OCI-LY7 (cell line): ENCODE measurements around the gene CAPRIN2. TPM values are rescaled to one million over a fixed set of nuclear protein-coding genes. Genes with fewer than 3 reads are reported as not detected.

Experiments
- BruUV-seq: library from RNA; stranded (reverse); fragments of 400-500 nt; replicated peaks from 2 replicates; lab custom pipeline; 2021; lab: Mats Ljungman, UMichigan
- CTCF ChIA-PET: fragments of 300-600 bp; sonication (Branson Sonifier 250); formaldehyde crosslinking; loops from one replicate; lab custom pipeline; 2022; ENCODE audit warnings: antibody characterized with exemption; ENCODE audit not compliant: unreplicated experiment; lab: Charles Lee
- POLR2A ChIA-PET: fragments of 300-600 bp; sonication (Branson Sonifier 250); formaldehyde crosslinking; loops from one replicate; lab custom pipeline; 2022; ENCODE audit warnings: antibody characterized with exemption; lab: Charles Lee
- DNase-seq: peaks from one replicate; pipeline ENCODE4 v3.0.0-alpha.2; 2015; ENCODE audit warnings: low spot score
- H2AFZ ChIP-seq: fragments of 200-600 bp; sonication (generic), shearing (Covaris generic); 2 replicates; pipeline ENCODE4 v1.6.1; 2014; ENCODE audit warnings: mild to moderate bottlenecking, antibody characterized with exemption, low read length, moderate library complexity
- H3K27ac ChIP-seq: fragments of 200-600 bp; sonication (generic); 2 replicates; pipeline ENCODE4 v1.5.1; 2014; ENCODE audit warnings: mixed run types, low read depth, mild to moderate bottlenecking, moderate library complexity, low read length, inconsistent platforms; ENCODE audit not compliant: poor library complexity, severe bottlenecking
- H3K36me3 ChIP-seq: fragments of 200-600 bp; sonication (generic); 2 replicates; pipeline ENCODE4 v1.6.1; 2014; ENCODE audit warnings: mild to moderate bottlenecking, antibody characterized with exemption, low read length, moderate library complexity, mixed read lengths; ENCODE audit not compliant: insufficient read depth
- H3K4me1 ChIP-seq: fragments of 200-600 bp; sonication (generic); 2 replicates; pipeline ENCODE4 v1.5.1; 2014; ENCODE audit warnings: mild to moderate bottlenecking, low read length; ENCODE audit not compliant: insufficient read depth, poor library complexity, severe bottlenecking
- H3K4me2 ChIP-seq: fragments of 200-600 bp; sonication (generic); 2 replicates; pipeline ENCODE4 v1.6.1; 2014; ENCODE audit warnings: mild to moderate bottlenecking, low read length
- H3K4me3 ChIP-seq: fragments of 200-600 bp; sonication (generic); 2 replicates; pipeline ENCODE4 v1.5.1; 2014; ENCODE audit warnings: mild to moderate bottlenecking, low read depth, low read length; ENCODE audit not compliant: poor library complexity, severe bottlenecking
- H3K79me2 ChIP-seq: fragments of 200-600 bp; sonication (generic); 2 replicates; pipeline ENCODE4 v1.6.1; 2016; ENCODE audit warnings: low read depth, mild to moderate bottlenecking, low read length, moderate library complexity, mixed read lengths; ENCODE audit not compliant: insufficient read depth
- H3K9me2 ChIP-seq: fragments of 200-600 bp; sonication (generic); 2 replicates; pipeline ENCODE4 v1.6.1; 2016; ENCODE audit warnings: mild to moderate bottlenecking, low read length, mixed read lengths; ENCODE audit not compliant: insufficient read depth
- H3K9me3 ChIP-seq: fragments of 200-600 bp; sonication (generic); 2 replicates; pipeline ENCODE4 v1.6.1; 2014; ENCODE audit warnings: mild to moderate bottlenecking, mixed run types, low read length, mixed read lengths
- H4K20me1 ChIP-seq: fragments of 200-600 bp; sonication (generic); 2 replicates; pipeline ENCODE4 v1.6.1; 2014; ENCODE audit warnings: mild to moderate bottlenecking, antibody characterized with exemption, low read length, moderate library complexity, mixed read lengths; ENCODE audit not compliant: insufficient read depth
- CTCF ChIP-seq: fragments of 200-600 bp; sonication (generic); conservative IDR thresholded peaks from 2 replicates; pipeline ENCODE4 v1.5.1; 2014; ENCODE audit warnings: mild to moderate bottlenecking, antibody characterized with exemption, low read length, moderate library complexity, mixed read lengths
- EZH2phosphoT487 ChIP-seq: fragments of 200-600 bp; sonication (generic); IDR thresholded peaks from 2 replicates; pipeline ENCODE4 v1.6.1; 2018; ENCODE audit warnings: low read depth, borderline replicate concordance, mild to moderate bottlenecking, mixed run types, antibody characterized with exemption, low read length, moderate library complexity, mixed read lengths
- intact Hi-C: fragments of 100-400 bp; cut with micrococcal nuclease; formaldehyde crosslinking; loops from one replicate; pipeline ENCODE4 v1.10.0; 2022; ENCODE audit not compliant: unreplicated experiment
- total RNA-seq, 2 experiments: library from RNA; depleted of rRNA in 1 of 2; stranded (reverse); fragments of >200 nt in 1 of 2; shearing (Covaris generic) in 1 of 2; gene quantifications; 2 replicates each; pipeline ENCODE4 v1.2.3, GENCODE V29; 2014 to 2022

Gene CAPRIN2
- total RNA-seq, 2 experiments from 2014 or later, result 21.7 to 23.7 TPM

GRCh38 chr12:30794020-30794419 is 39.3 kb upstream of the CAPRIN2 start:
- TF ChIP-seq EZH2phosphoT487, result no peak
- TF ChIP-seq CTCF, result no peak
- H3K4me2 ChIP-seq, result no peak overlapping the region
- POLR2A ChIA-PET, result no interaction called here
- no peaks in the 10 kb centered on the region for H3K4me1 ChIP-seq
- H3K36me3 ChIP-seq, result no peaks in the 10 kb centered on the region
- no peak overlapping the region for H2AFZ ChIP-seq
- no peaks in the 10 kb centered on the region for H4K20me1 ChIP-seq
- H3K4me3 ChIP-seq, result no peak overlapping the region
- H3K9me2 ChIP-seq, result no peaks in the 10 kb centered on the region
- no peaks in the 10 kb centered on the region for H3K9me3 ChIP-seq
- no peaks in the 10 kb centered on the region for H3K79me2 ChIP-seq
- CTCF ChIA-PET, result no interaction called here
- no TSS peak for BruUV-seq
- intact Hi-C loops, result no loop called here
- no peak overlapping the region for H3K27ac ChIP-seq
- no peak for DNase-seq

GRCh38 chr12:30792648-30793499 is 38.1 kb upstream of the CAPRIN2 start:
- Histone ChIP-seq H3K4me1 (no peaks in the 10 kb centered on the region), H3K79me2 (no peaks in the 10 kb centered on the region), H3K27ac (no peak overlapping the region), H3K9me3 (no peaks in the 10 kb centered on the region), H3K4me2 (no peak overlapping the region), H3K9me2 (no peaks in the 10 kb centered on the region), H3K36me3 (no peaks in the 10 kb centered on the region), H4K20me1 (no peaks in the 10 kb centered on the region), H2AFZ (no peak overlapping the region), H3K4me3 (no peak overlapping the region)
- CTCF ChIA-PET, result interaction anchor here (0.6 kb wide), 1 partner anchor 79 kb away, joined by 3 read pairs; no protein-coding TSS in a partner anchor
- no TSS peak for BruUV-seq
- TF ChIP-seq CTCF, result no peak
- no peak for TF ChIP-seq EZH2phosphoT487
- POLR2A ChIA-PET, result interaction anchor here (0.6 kb wide), 2 partner anchors 71 to 912 kb away, joined by 3 read pairs; no protein-coding TSS in a partner anchor
- no peak for DNase-seq
- intact Hi-C loops, result no loop called here

GRCh38 chr12:30792085-30792484 is 37.3 kb upstream of the CAPRIN2 start:
- no peaks in the 10 kb centered on the region for H3K4me1 ChIP-seq
- no peak overlapping the region for H2AFZ ChIP-seq
- POLR2A ChIA-PET, result no interaction called here
- no peaks in the 10 kb centered on the region for H3K36me3 ChIP-seq
- CTCF ChIA-PET, result no interaction called here
- H3K9me2 ChIP-seq, result no peaks in the 10 kb centered on the region
- intact Hi-C loops, result no loop called here
- H3K79me2 ChIP-seq, result no peaks in the 10 kb centered on the region
- DNase-seq, result no peak
- no peak overlapping the region for H3K4me3 ChIP-seq
- no peak for TF ChIP-seq EZH2phosphoT487
- TF ChIP-seq CTCF, result no peak
- no TSS peak for BruUV-seq
- H3K27ac ChIP-seq, result no peak overlapping the region
- no peak overlapping the region for H3K4me2 ChIP-seq
- no peaks in the 10 kb centered on the region for H4K20me1 ChIP-seq
- no peaks in the 10 kb centered on the region for H3K9me3 ChIP-seq
